Activated naive CD8-positive, alpha-beta T cell treated with anti-CD3 and anti-CD28 coated beads for 36 hours (primary cell): ENCODE data around the gene TESK2. TPM values are rescaled to one million over a fixed set of nuclear protein-coding genes. Genes with fewer than 3 reads are reported as not detected.
"Not testable (repeated sequence)": the region's sequence is repeated elsewhere in the genome, so short reads cannot be mapped to it uniquely, and the experiment has no call there.

Source experiments
- DNase-seq: peaks from one replicate; pipeline ENCODE4 v3.0.0; 2021
- H3K27ac Mint-ChIP-seq: one replicate; pipeline ENCODE4 v1.8.0; 2022; ENCODE audit warnings: mild to moderate bottlenecking, moderate library complexity, mixed read lengths
- H3K27me3 Mint-ChIP-seq: one replicate; pipeline ENCODE4 v1.8.0; 2022; ENCODE audit warnings: mild to moderate bottlenecking, mixed read lengths
- H3K36me3 Mint-ChIP-seq: one replicate; pipeline ENCODE4 v1.8.0; 2021; ENCODE audit warnings: mild to moderate bottlenecking, mixed read lengths
- H3K4me1 Mint-ChIP-seq: one replicate; pipeline ENCODE4 v1.8.0; 2021; ENCODE audit warnings: mixed read lengths
- H3K4me3 Mint-ChIP-seq: one replicate; pipeline ENCODE4 v1.8.0; 2022; ENCODE audit warnings: mild to moderate bottlenecking, moderate library complexity, mixed read lengths
- H3K9me3 Mint-ChIP-seq: one replicate; pipeline ENCODE4 v1.8.0; 2022; ENCODE audit warnings: mixed read lengths
- total RNA-seq, 2 experiments: library from RNA; stranded (reverse); gene quantifications; one replicate each; pipeline ENCODE4 v1.2.3, GENCODE V29; 2021

The TESK2 gene
- total RNA-seq, 2 experiments from 2014 or later = 2.4 to 2.9 TPM

GRCh38 chr1:45360981-45361380 is 130.0 kb downstream of the TESK2 start:
- not testable (repeated sequence) for DNase-seq, H3K36me3 Mint-ChIP-seq, H3K27me3 Mint-ChIP-seq, H3K9me3 Mint-ChIP-seq, H3K4me1 Mint-ChIP-seq, H3K4me3 Mint-ChIP-seq, H3K27ac Mint-ChIP-seq

GRCh38 chr1:45359882-45360513 is 131.0 kb downstream of the TESK2 start:
- Mint-ChIP-seq H3K9me3 (no peaks in the 10 kb centered on the region), H3K4me1 (peaks cover 7% of the 10 kb centered on the region), H3K36me3 (no peaks in the 10 kb centered on the region), H3K27ac (no peak overlapping the region), H3K27me3 (no peaks in the 10 kb centered on the region), H3K4me3 (no peak overlapping the region)
- DNase-seq = peak; percentile 38

- H3K27me3 Mint-ChIP-seq = no peaks in the 10 kb centered on the region
- no peaks in the 10 kb centered on the region for H3K36me3 Mint-ChIP-seq
- DNase-seq = no peak
- no peak overlapping the region for H3K27ac Mint-ChIP-seq
- no peak overlapping the region for H3K4me3 Mint-ChIP-seq
- no peaks in the 10 kb centered on the region for H3K9me3 Mint-ChIP-seq
- H3K4me1 Mint-ChIP-seq = peaks cover 6% of the 10 kb centered on the region
Measured at GRCh38 chr1:45356186-45356585, 134.8 kb downstream of the TESK2 start.

GRCh38 chr1:45355683-45356082 is 135.3 kb downstream of the TESK2 start:
- Mint-ChIP-seq H3K27ac (no peak overlapping the region), H3K9me3 (no peaks in the 10 kb centered on the region), H3K4me3 (no peak overlapping the region), H3K36me3 (no peaks in the 10 kb centered on the region), H3K27me3 (no peaks in the 10 kb centered on the region), H3K4me1 (peaks cover 6% of the 10 kb centered on the region)
- no peak for DNase-seq

GRCh38 chr1:45354838-45355237 is 136.1 kb downstream of the TESK2 start:
- DNase-seq = no peak
- no peaks in the 10 kb centered on the region for H3K9me3 Mint-ChIP-seq
- H3K4me1 Mint-ChIP-seq = peaks cover under 1% of the 10 kb centered on the region
- H3K27me3 Mint-ChIP-seq = no peaks in the 10 kb centered on the region
- no peaks in the 10 kb centered on the region for H3K36me3 Mint-ChIP-seq
- H3K4me3 Mint-ChIP-seq = no peak overlapping the region
- H3K27ac Mint-ChIP-seq = no peak overlapping the region

GRCh38 chr1:45353685-45354084 is 137.3 kb downstream of the TESK2 start:
- no peak for DNase-seq
- H3K4me3 Mint-ChIP-seq = no peak overlapping the region
- H3K36me3 Mint-ChIP-seq = no peaks in the 10 kb centered on the region
- no peak overlapping the region for H3K27ac Mint-ChIP-seq
- H3K4me1 Mint-ChIP-seq = peaks cover 10% of the 10 kb centered on the region
- no peaks in the 10 kb centered on the region for H3K9me3 Mint-ChIP-seq
- H3K27me3 Mint-ChIP-seq = no peaks in the 10 kb centered on the region

GRCh38 chr1:45351508-45351907 is 139.5 kb downstream of the TESK2 start:
- Mint-ChIP-seq H3K4me1 (peaks cover 10% of the 10 kb centered on the region), H3K4me3 (no peak overlapping the region), H3K27ac (no peak overlapping the region), H3K27me3 (no peaks in the 10 kb centered on the region), H3K36me3 (peaks cover 4% of the 10 kb centered on the region), H3K9me3 (no peaks in the 10 kb centered on the region)
- no peak for DNase-seq

- Mint-ChIP-seq H3K4me1 (peaks cover 23% of the 10 kb centered on the region), H3K36me3 (peaks cover 17% of the 10 kb centered on the region), H3K9me3 (no peaks in the 10 kb centered on the region), H3K27ac (no peak overlapping the region), H3K27me3 (no peaks in the 10 kb centered on the region), H3K4me3 (no peak overlapping the region)
- no peak for DNase-seq
Measured at GRCh38 chr1:45348966-45349677, 141.8 kb downstream of the TESK2 start.

GRCh38 chr1:45348609-45348965 is 142.4 kb downstream of the TESK2 start:
- Mint-ChIP-seq H3K4me3 (no peak overlapping the region), H3K27ac (no peak overlapping the region), H3K9me3 (no peaks in the 10 kb centered on the region), H3K27me3 (no peaks in the 10 kb centered on the region), H3K4me1 (peaks cover 23% of the 10 kb centered on the region), H3K36me3 (peaks cover 17% of the 10 kb centered on the region)
- DNase-seq = no peak

- no peak overlapping the region for H3K27ac Mint-ChIP-seq
- no peaks in the 10 kb centered on the region for H3K27me3 Mint-ChIP-seq
- H3K9me3 Mint-ChIP-seq = no peaks in the 10 kb centered on the region
- DNase-seq = no peak
- peaks cover 27% of the 10 kb centered on the region for H3K4me1 Mint-ChIP-seq
- peaks cover 19% of the 10 kb centered on the region for H3K36me3 Mint-ChIP-seq
- no peak overlapping the region for H3K4me3 Mint-ChIP-seq
Measured at GRCh38 chr1:45348020-45348419, 142.9 kb downstream of the TESK2 start.

GRCh38 chr1:45346473-45346872 is 144.5 kb downstream of the TESK2 start:
- peaks cover 38% of the 10 kb centered on the region for H3K4me1 Mint-ChIP-seq
- peak overlapping the region; percentile 45 for H3K27ac Mint-ChIP-seq
- H3K9me3 Mint-ChIP-seq = no peaks in the 10 kb centered on the region
- H3K36me3 Mint-ChIP-seq = peaks cover 32% of the 10 kb centered on the region
- H3K27me3 Mint-ChIP-seq = no peaks in the 10 kb centered on the region
- DNase-seq = no peak
- H3K4me3 Mint-ChIP-seq = no peak overlapping the region

GRCh38 chr1:45345014-45345413 is 145.9 kb downstream of the TESK2 start:
- peaks cover 46% of the 10 kb centered on the region for H3K36me3 Mint-ChIP-seq
- peaks cover 41% of the 10 kb centered on the region for H3K4me1 Mint-ChIP-seq
- H3K4me3 Mint-ChIP-seq = no peak overlapping the region
- no peaks in the 10 kb centered on the region for H3K27me3 Mint-ChIP-seq
- H3K9me3 Mint-ChIP-seq = no peaks in the 10 kb centered on the region
- no peak for DNase-seq
- no peak overlapping the region for H3K27ac Mint-ChIP-seq

- peaks cover 39% of the 10 kb centered on the region for H3K4me1 Mint-ChIP-seq
- H3K4me3 Mint-ChIP-seq = no peak overlapping the region
- no peaks in the 10 kb centered on the region for H3K9me3 Mint-ChIP-seq
- H3K36me3 Mint-ChIP-seq = peaks cover 48% of the 10 kb centered on the region
- DNase-seq = no peak
- H3K27me3 Mint-ChIP-seq = no peaks in the 10 kb centered on the region
- peak overlapping the region; percentile 20 for H3K27ac Mint-ChIP-seq
Measured at GRCh38 chr1:45344499-45344898, 146.5 kb downstream of the TESK2 start.

- H3K27me3 Mint-ChIP-seq = no peaks in the 10 kb centered on the region
- DNase-seq = peak; percentile 30
- H3K9me3 Mint-ChIP-seq = peaks cover 5% of the 10 kb centered on the region
- peak overlapping the region; percentile 99 for H3K27ac Mint-ChIP-seq
- H3K36me3 Mint-ChIP-seq = peaks cover 61% of the 10 kb centered on the region
- H3K4me3 Mint-ChIP-seq = peak overlapping the region; percentile 95
- peaks cover 39% of the 10 kb centered on the region for H3K4me1 Mint-ChIP-seq
Measured at GRCh38 chr1:45340816-45341466, 150.0 kb downstream of the TESK2 start.

GRCh38 chr1:45339789-45340558 is 151.0 kb downstream of the TESK2 start, which contains the start of the genes MUTYH and TOE1:
TSS of gene MUTYH (minus strand) at chr1:45340440. CDS start at chr1:45334505, 5,935 bp downstream.
TSS of gene TOE1 (plus strand) at chr1:45340170. CDS start at chr1:45340253, 83 bp downstream.
- Mint-ChIP-seq H3K4me3 (peak within 1 kb of the TSS; percentile 95), H3K36me3 (peaks cover 55% of the 10 kb centered on the region), H3K27ac (peak within 1 kb of the TSS; percentile 99), H3K9me3 (peaks cover 5% of the 10 kb centered on the region), H3K4me1 (peaks cover 34% of the 10 kb centered on the region), H3K27me3 (no peaks in the 10 kb centered on the region)
- DNase-seq = peak; percentile 99
